Measurements from ENCODE around the gene NINJ2.
"Not testable (repeated sequence)": the region's sequence is repeated elsewhere in the genome, so short reads cannot be mapped to it uniquely, and the experiment has no call there.

NINJ2 gene

GRCh38 chr12:673849-674248, 10.6 kb upstream of the NINJ2 start:
- no peak for DNase-seq

DNA sequence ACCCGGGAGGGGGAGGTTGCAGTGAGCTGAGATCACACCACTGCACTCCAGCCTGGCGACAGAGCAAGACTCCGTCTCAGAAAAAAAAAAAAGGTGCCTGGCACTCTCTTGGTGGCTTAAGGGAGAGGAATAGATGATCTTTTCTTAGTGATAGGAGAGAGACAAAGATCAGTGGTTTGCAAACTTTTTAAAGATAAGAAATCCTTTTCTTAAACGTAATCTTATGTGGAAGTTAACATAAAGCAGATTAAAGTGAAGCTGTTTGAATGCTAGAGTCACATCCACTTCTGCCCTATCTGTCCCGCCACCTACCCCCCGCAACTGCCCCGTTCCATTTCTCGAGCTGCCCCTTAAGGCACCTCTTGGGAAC, 6.3 kb upstream of the NINJ2 start:
- DNase-seq, result no peak

DNA sequence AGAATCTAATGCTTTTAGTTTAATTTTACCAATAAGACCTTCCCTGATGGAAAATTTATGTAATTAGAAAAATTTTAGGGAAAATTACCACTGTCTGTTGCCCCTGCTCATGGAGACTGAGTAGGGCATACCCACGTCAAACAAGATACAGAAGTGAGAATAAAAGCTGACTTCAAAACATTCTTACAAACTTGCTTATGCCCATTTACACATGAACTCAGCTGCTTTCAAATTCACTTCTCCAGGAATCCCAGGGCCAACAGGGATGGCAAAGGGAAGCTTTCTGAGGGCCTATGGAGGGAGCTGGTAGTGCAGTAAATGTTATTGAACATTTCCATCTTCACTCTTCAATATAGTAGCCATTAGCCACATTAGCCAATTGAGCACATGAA, 4.8 kb upstream of the NINJ2 start:
- DNase-seq, result no peak

DNA sequence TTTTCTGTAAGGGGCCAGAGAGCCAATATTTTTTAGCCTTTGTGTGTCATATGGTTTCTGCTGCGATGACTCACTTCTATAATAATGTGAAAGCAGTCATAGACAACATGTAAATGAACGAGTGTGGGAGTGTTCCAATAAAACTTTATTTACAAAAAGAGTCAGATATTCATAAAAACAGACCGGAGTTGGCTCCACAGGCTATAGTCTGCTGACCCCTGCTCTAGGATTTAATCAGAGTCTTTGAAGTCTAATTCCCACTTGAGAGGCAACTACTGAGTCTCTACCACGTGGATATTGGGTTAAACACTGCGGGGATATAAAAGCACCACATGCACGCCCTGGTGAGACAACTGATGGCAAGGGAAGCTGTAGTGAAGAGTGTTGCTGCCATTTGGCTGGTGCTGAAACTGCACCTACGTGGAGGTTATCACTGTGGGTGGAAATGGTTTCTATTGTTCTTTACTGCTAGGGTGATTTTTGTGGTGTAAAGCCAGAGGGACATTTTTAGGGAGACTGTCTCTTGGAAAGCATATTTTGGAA, 3.6 kb upstream of the NINJ2 start:
- DNase-seq, result peak; percentile 16

- DNase-seq, result no peak
Measured at GRCh38 chr12:666066-666465, 2.8 kb upstream of the NINJ2 start.

DNA sequence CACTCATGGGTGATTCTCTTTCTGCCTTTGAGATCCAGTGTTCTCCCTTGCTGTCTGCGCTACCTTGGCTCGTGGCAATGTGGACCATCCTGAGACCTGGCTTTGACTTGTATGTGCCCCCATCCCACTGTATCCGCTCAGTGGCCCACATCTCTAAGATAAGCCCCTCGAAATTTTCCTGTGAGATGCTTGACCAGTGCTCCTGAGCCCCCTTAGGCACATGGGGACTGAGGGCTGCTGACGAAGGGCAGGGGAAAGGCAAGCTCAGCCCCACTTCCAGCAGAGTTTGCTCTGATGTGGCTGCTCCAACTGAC, 1.5 kb upstream of the NINJ2 start:
- no peak for DNase-seq

GRCh38 chr12:664075-664778, 982 bp upstream of the NINJ2 start:
- DNase-seq, result no peak

- no peak for DNase-seq
Measured at GRCh38 chr12:662566-663292, 516 bp downstream of the NINJ2 start.

- no peak for DNase-seq
Measured at GRCh38 chr12:661720-662486, 1.3 kb downstream of the NINJ2 start.

DNA sequence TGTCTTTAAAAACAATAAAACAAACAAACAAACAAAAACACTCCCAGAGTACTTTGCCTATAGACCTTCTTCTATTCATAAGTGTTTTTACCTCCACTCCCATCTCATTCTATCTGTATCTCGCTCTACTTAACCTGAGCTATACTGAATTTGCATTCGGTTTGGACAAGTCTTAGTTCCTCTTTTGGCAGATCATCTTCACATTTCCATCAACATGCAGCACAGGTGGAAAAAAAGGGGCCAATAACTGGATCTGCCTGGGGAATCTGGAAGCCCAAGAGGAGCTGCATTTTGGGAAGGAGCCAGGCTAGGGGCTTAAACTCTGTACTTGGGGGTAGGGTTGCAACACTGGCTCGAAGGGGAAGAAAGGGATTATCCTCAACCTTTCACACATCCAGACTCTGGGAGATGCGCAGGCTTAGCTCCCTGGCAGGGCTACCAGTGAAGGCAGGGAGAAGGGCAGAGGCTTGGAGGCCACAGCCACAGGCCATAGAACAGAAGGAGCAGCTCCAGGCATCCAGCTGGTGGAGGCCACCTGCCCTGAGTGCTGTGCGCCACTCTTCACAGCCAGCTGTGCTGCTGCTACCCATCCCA, 4.1 kb downstream of the NINJ2 start:
- DNase-seq, result no peak

GRCh38 chr12:650983-651382, 12.3 kb downstream of the NINJ2 start:
- DNase-seq, result no peak

- DNase-seq, result no peak
Measured at GRCh38 chr12:647385-648085, 15.7 kb downstream of the NINJ2 start.

DNA sequence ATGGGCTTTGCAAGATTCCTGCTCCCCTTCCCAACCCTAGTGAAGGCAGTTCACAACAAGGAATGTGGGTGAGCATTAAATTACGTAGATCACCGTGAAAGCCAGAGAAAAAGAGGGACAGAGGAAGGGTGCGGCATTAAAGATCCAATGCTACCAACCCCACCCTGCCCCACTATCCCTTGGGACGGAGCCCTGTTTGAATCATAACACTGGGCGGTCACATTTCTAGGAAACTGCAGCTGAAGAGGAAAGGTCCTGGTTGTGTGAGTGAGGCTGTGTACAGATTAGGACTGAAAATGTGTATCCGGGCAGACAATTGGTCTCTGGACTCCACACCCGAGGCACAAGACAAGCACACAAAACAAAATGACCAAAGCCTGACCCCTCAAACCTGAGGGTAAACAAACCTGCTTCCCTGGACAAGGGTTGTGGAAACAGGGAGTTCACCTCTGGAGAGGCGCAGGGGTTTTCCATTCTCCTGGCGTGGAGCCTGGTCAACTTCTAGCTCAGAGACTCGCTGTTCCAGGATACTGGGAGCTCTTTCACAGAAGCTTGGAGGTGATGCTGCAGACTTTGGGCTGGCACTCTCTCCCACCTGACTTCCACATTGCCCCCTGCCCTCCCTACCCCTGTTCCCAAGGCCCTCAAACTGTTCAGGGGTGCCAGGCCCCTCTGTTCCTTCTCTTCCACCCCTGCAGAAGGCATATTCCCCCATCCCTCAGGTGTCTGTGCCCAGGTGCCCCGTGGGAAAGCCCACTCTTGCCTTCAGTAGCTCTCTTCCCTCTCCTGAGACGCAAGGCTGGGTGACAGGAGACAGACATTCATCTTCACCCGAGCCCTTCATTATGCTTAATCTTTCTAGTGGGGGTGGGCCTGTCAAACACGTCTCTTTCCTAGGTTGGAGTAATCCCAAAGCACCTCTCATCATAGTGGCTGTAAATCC, 16.5 kb downstream of the NINJ2 start:
- DNase-seq, result no peak

DNA sequence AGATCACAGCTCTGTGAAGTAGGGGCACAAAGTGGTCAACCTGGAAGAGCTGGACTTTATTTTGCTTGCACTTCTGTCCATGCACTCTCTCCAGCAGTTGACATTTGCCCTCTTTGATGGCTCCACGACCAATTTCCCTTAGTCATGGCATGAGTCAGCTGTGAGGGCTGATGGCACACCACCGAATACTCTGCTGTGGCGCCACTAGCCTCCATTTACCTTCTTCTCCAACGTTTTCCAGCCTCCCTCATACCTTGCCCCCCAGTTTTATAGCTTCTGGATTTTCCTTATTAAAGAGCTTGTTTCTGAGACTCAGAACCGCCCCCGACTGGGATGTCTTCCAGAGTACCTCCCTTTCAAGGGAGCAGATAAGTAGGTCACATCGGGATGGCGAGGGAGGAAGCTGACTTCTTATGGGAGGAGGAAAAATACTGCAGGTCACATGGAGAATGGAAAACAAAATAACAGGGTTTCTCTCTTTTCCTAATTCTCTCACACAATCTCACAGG, 17.6 kb downstream of the NINJ2 start:
- DNase-seq, result no peak

GRCh38 chr12:644818-645552, 18.3 kb downstream of the NINJ2 start:
- peak; percentile 12 for DNase-seq

- no peak for DNase-seq
Measured at GRCh38 chr12:644303-644639, 19.0 kb downstream of the NINJ2 start.

DNA sequence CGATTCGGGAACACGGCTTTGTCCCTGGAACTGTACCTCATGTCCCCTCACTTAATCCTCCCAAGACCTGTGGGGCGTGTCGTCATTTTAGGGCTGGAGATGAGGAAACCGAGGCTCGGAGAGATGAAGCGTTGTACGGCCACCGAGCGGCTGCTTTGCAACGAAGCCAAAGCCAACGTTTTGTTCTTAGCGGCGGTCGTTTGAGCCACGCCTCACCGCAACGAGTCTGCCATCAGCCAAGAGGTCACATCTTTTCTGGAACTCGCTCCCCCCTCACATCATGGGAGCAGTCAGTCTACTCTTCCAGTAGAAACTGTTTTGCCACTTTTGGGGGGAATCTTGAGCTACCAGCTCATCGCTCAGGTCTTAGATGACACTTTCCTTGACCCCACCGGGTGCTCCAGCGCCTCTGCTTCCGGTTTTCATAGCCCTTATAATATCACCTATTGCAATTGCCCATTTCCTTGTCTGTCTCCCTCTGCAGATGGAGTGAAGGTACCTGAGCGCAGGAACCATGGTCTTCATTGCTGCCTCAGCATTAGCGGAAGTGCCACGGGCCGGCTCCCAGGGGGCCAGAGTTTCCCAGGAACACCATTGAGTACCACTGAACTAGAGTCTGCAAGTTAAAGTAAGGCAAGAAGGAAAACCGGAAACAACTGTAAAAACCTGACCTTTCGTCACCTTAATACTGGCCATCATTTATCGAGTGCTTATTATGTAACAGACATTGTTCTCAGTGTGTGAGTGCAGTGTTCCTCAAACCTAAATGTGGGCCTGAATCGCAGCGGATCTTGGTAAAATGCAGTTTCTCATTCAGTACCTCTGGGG, 19.6 kb downstream of the NINJ2 start:
- no peak for DNase-seq

DNA sequence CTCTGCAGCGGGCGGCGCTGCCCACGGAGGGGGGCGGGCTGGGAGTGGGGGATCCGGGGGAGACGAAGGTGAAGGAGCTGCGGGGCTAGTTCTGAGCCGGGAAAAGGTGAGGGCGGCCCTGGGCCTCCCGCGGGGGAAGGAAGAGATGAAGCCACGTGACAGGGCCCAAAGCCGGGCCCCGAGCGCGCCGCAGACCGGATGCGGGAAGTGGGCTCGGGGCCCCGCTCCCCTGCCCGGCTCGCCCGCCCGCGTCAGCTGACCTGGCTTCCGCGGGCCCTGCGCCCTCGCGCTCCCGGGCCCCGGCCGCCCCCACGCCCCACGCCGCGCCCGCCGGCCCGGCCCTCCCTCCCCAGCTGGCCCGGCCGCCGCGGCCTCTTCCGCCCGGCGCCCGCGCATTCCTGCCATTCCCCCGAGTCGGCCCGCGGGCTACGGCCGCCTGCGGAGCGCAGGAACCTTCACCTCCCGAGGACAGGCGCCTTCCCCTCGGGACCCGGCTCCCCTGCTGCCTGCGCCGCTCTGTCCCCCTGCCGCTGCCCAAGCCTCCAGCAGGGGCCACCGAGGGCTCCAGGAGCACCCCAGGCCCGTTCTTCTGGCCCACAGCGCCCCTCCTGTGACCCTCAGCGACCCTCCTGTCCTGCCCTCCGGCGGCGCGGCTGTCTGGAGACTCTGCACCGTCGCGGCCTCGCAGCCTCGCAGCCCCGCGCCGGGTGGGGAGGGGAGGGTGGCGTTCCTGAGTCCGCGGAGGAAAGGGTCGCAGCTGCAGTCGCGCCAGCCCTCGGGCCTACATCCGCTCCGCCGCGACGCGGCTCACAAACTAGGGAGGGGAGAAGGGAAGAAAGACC, 20.4 kb downstream of the NINJ2 start:
- peak; percentile 78 for DNase-seq

- not testable (repeated sequence) for DNase-seq
Measured at GRCh38 chr12:641321-641720, 21.9 kb downstream of the NINJ2 start.

All from fibroblast of skin of abdomen (primary cell).